ENCODE data around the gene NAT16. TPM values are rescaled to one million over a fixed set of nuclear protein-coding genes. Genes with fewer than 3 reads are reported as not detected.

NAT16 gene
- total and polyA plus RNA-seq, 2 donors (not counting 1 experiment from before 2014, with no cell fraction given) = not detected

DNA sequence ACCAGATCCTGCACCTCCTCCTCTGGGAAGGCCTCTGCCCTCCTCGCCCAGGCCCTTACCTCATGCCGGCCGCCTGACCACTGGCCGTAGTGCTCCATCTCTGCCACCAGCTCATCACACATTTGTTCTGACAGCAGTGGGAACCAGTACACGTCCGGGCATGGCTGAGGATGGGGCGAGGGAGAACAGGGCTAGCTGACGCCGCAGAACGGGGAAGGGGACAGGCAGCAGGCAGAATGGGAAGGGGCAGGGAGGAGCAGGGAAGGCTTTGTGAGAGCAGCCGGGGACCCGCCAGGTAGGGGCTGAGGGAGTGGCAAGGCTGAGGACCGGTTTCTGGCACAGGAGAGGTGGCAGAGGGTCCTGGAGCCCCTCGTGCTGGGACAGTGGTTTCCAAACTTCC, 28.7 kb upstream of the NAT16 start:
- Histone ChIP-seq H3K36me3 (replicated peaks in 1 of 2; ENCODE audit: control extremely low read depth in 1 of 2, control insufficient read depth in 1 of 2, extremely low read depth in 1 of 2, insufficient read depth in 2 of 2, low read length in 1 of 2) (peaks cover 0 to 18% of the 10 kb centered on the region in 2 experiments), H3K79me2 (ENCODE audit: control insufficient read depth, insufficient read depth, low read length) (no peaks in the 10 kb centered on the region), H3K27ac (ENCODE audit: low read length in 2 of 2) (no peak overlapping the region), H3K4me1 (ENCODE audit: control insufficient read depth in 2 of 2, insufficient read depth in 2 of 2, low read length in 2 of 2) (peaks cover under 1 to 1% of the 10 kb centered on the region in 2 donors), H4K20me1 (ENCODE audit: control insufficient read depth, insufficient read depth, low read length, poor library complexity, severe bottlenecking) (no peaks in the 10 kb centered on the region), H3K9ac (ENCODE audit: low read length) (no peak overlapping the region), H2AFZ (ENCODE audit: insufficient read depth, low read depth, low read length, poor library complexity, severe bottlenecking) (no peak overlapping the region), H3K27me3 (replicated peaks in 1 of 4; ENCODE audit: control extremely low read depth in 1 of 4, control insufficient read depth in 3 of 4, insufficient read depth in 4 of 4, low read length in 3 of 4) (no peaks in the 10 kb centered on the region), H3K4me3 (ENCODE audit: control extremely low read depth in 1 of 5, extremely low read depth in 1 of 5, insufficient read depth in 1 of 5, low read depth in 2 of 5, low read length in 4 of 5) (no peak overlapping the region), H3K4me2 (replicated peaks; ENCODE audit: low read depth, low read length, poor library complexity, severe bottlenecking) (no peak overlapping the region), H3K9me3 (ENCODE audit: control extremely low read depth in 1 of 3, control insufficient read depth in 2 of 3, insufficient read depth in 1 of 3, low read length in 2 of 3) (no peaks in the 10 kb centered on the region)
- H3K9me3 Mint-ChIP-seq (ENCODE audit: insufficient read depth) = no peaks in the 10 kb centered on the region
- intact Hi-C loops (cut with micrococcal nuclease) = no loop called here
- TF ChIP-seq EZH2 (IDR thresholded peaks at IDR 0.05; ENCODE audit: borderline replicate concordance, insufficient read depth, low read depth, low read length, poor library complexity, severe bottlenecking) = no peak
- TF ChIP-seq, protein P1, sequence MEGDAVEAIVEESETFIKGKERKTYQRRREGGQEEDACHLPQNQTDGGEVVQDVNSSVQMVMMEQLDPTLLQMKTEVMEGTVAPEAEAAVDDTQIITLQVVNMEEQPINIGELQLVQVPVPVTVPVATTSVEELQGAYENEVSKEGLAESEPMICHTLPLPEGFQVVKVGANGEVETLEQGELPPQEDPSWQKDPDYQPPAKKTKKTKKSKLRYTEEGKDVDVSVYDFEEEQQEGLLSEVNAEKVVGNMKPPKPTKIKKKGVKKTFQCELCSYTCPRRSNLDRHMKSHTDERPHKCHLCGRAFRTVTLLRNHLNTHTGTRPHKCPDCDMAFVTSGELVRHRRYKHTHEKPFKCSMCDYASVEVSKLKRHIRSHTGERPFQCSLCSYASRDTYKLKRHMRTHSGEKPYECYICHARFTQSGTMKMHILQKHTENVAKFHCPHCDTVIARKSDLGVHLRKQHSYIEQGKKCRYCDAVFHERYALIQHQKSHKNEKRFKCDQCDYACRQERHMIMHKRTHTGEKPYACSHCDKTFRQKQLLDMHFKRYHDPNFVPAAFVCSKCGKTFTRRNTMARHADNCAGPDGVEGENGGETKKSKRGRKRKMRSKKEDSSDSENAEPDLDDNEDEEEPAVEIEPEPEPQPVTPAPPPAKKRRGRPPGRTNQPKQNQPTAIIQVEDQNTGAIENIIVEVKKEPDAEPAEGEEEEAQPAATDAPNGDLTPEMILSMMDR (IDR thresholded peaks at IDR 0.05) = no peak
- no peak overlapping the region for H3K27ac Mint-ChIP-seq
- H3K27me3 Mint-ChIP-seq = peaks cover 3% of the 10 kb centered on the region
- ATAC-seq (ENCODE audit: low read depth) = no peak
- peaks cover 5% of the 10 kb centered on the region for H3K4me1 Mint-ChIP-seq
- no peak for DNase-seq
- H3K4me3 Mint-ChIP-seq = no peak overlapping the region
- ChIA-PET POLR2A (no interaction called here), CTCF (no interaction called here)
- WGBS (ENCODE audit: insufficient coverage) = over 99% methylated on average over 14 of the region's 14 CpGs

DNA sequence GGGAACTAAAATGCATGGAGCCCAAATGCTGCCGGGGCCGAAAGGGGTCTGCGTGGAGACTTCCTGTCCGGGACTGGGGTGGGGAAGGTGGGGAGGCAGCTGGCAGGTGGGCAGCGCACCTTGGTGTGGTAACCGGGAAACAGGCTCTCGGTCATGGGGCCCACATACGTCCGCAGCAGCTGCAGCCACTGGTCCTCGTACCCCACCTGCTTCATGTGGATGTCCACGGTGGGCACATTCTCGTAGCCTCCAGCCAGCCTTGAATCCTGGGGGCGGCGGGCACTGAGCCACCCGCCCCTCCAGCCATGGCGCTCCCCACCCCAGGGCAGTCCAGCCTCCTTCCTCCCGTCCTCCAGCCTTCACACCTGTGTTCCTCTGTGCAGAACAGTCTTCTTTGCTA, 27.4 kb upstream of the NAT16 start:
- Mint-ChIP-seq H3K4me3 (no peak overlapping the region), H3K4me1 (peaks cover 15% of the 10 kb centered on the region), H3K27ac (no peak overlapping the region), H3K27me3 (peaks cover 10% of the 10 kb centered on the region), H3K9me3 (ENCODE audit: insufficient read depth) (no peaks in the 10 kb centered on the region)
- Histone ChIP-seq H3K9ac (ENCODE audit: low read length) (no peak overlapping the region), H3K4me1 (ENCODE audit: control insufficient read depth in 2 of 2, insufficient read depth in 2 of 2, low read length in 2 of 2) (peaks cover 6 to 10% of the 10 kb centered on the region in 2 donors), H3K36me3 (replicated peaks in 1 of 2; ENCODE audit: control extremely low read depth in 1 of 2, control insufficient read depth in 1 of 2, extremely low read depth in 1 of 2, insufficient read depth in 2 of 2, low read length in 1 of 2) (peaks cover 0 to 16% of the 10 kb centered on the region in 2 experiments), H4K20me1 (ENCODE audit: control insufficient read depth, insufficient read depth, low read length, poor library complexity, severe bottlenecking) (no peaks in the 10 kb centered on the region), H3K27ac (ENCODE audit: low read length in 2 of 2) (no peak overlapping the region), H3K9me3 (ENCODE audit: control extremely low read depth in 1 of 3, control insufficient read depth in 2 of 3, insufficient read depth in 1 of 3, low read length in 2 of 3) (no peaks in the 10 kb centered on the region), H2AFZ (ENCODE audit: insufficient read depth, low read depth, low read length, poor library complexity, severe bottlenecking) (no peak overlapping the region), H3K79me2 (ENCODE audit: control insufficient read depth, insufficient read depth, low read length) (no peaks in the 10 kb centered on the region), H3K4me2 (replicated peaks; ENCODE audit: low read depth, low read length, poor library complexity, severe bottlenecking) (no peak overlapping the region), H3K27me3 (replicated peaks in 1 of 4; ENCODE audit: control extremely low read depth in 1 of 4, control insufficient read depth in 3 of 4, insufficient read depth in 4 of 4, low read length in 3 of 4) (peaks cover 0 to 5% (median 2%) of the 10 kb centered on the region in 4 experiments), H3K4me3 (ENCODE audit: control extremely low read depth in 1 of 5, extremely low read depth in 1 of 5, insufficient read depth in 1 of 5, low read depth in 2 of 5, low read length in 4 of 5) (no peak overlapping the region)
- TF ChIP-seq EZH2 (IDR thresholded peaks at IDR 0.05; ENCODE audit: borderline replicate concordance, insufficient read depth, low read depth, low read length, poor library complexity, severe bottlenecking) = no peak
- TF ChIP-seq, protein P1 (IDR thresholded peaks at IDR 0.05) = no peak
- DNase-seq = no peak
- ATAC-seq (ENCODE audit: low read depth) = no peak
- ChIA-PET CTCF (interaction anchor here (0.9 to 1.3 kb wide), 2 partner anchors 15 to 75 kb away, joined by 3 to 4 read pairs; no protein-coding TSS in a partner anchor), POLR2A (no interaction called here)
- intact Hi-C loops (cut with micrococcal nuclease) = no loop called here
- WGBS (ENCODE audit: insufficient coverage) = 97% methylated on average over 17 of the region's 17 CpGs

Data from B cell (primary cell).